Endothelial cell of umbilical vein (primary cell): Measurements from ENCODE around the gene ADARB1. TPM values are rescaled to one million over a fixed set of nuclear protein-coding genes. Genes with fewer than 3 reads are reported as not detected.

Experiments used
- BruUV-seq: library from RNA; stranded (reverse); fragments of 400-500 nt; replicated peaks from 2 replicates; lab custom pipeline; 2021; lab: Mats Ljungman, UMichigan
- CTCF ChIA-PET: fragments of 300-600, 350-600 bp; sonication (Branson Sonifier 250); formaldehyde crosslinking; loops from one replicate; lab custom pipeline; 2021; ENCODE audit warnings: antibody characterized with exemption, inconsistent platforms; lab: Charles Lee
- POLR2A ChIA-PET: fragments of 300-600, 350-600 bp; sonication (Branson Sonifier 250); formaldehyde crosslinking; loops from one replicate; lab custom pipeline; 2021; ENCODE audit warnings: antibody characterized with exemption, inconsistent platforms; lab: Charles Lee
- DNase-seq: peaks from one replicate; pipeline ENCODE4 v3.0.0-alpha.2; 2011; ENCODE audit warnings: low read depth, low spot score
- FAIRE-seq: peaks from 2 replicates; lab custom pipeline; 2011; peaks lifted over from hg19 to GRCh38; lab: Jason Lieb, UNC
- H2AFZ ChIP-seq: 2 replicates; pipeline ENCODE4 v1.6.0; 2012; ENCODE audit warnings: low read depth, low read length, control low read depth, inconsistent platforms
- H3K27ac ChIP-seq: 2 replicates; pipeline ENCODE4 v1.5.1; 2011; ENCODE audit warnings: low read depth, mild to moderate bottlenecking, control low read depth, low read length, moderate library complexity; ENCODE audit not compliant: insufficient read depth
- H3K27me3 ChIP-seq, 2 experiments: 2 replicates each; pipeline versions ENCODE4 v1.6.0 to v1.6.1; 2011; ENCODE audit warnings: low read length in 2 of 2, mixed read lengths in 1 of 2; ENCODE audit not compliant: control insufficient read depth in 2 of 2, insufficient read depth in 2 of 2
- H3K36me3 ChIP-seq, 2 experiments: 2 replicates in 1 of 2; 3 replicates in 1 of 2; pipeline ENCODE4 v1.5.1; 2011; ENCODE audit warnings: low read length in 2 of 2, mild to moderate bottlenecking in 1 of 2, moderate library complexity in 1 of 2; ENCODE audit not compliant: control insufficient read depth in 2 of 2, insufficient read depth in 2 of 2; ENCODE audit errors: extremely low read depth in 1 of 2
- H3K4me1 ChIP-seq: 3 replicates; pipeline ENCODE4 v1.5.1; 2011; ENCODE audit warnings: mild to moderate bottlenecking, low read length; ENCODE audit not compliant: control insufficient read depth, insufficient read depth; ENCODE audit errors: extremely low read depth
- H3K4me2 ChIP-seq: 2 replicates; pipeline ENCODE4 v1.6.1; 2011; ENCODE audit warnings: low read length, control low read depth, mixed read lengths; ENCODE audit not compliant: insufficient read depth
- H3K4me3 ChIP-seq, 3 experiments: fragments of 200-600 bp in 1 of 3; sonication (generic), shearing (Covaris generic) in 1 of 3; replicated peaks in 1 of 3; 2 replicates each; pipeline ENCODE4 v1.5.1; 2011 to 2016; ENCODE audit warnings: control low read depth in 3 of 3, low read length in 3 of 3, mild to moderate bottlenecking in 2 of 3, inconsistent platforms in 1 of 3, low read depth in 1 of 3, moderate library complexity in 1 of 3; ENCODE audit not compliant: insufficient read depth in 1 of 3
- H3K79me2 ChIP-seq: 2 replicates; pipeline ENCODE4 v1.6.0; 2012; ENCODE audit warnings: low read length, inconsistent platforms; ENCODE audit not compliant: control insufficient read depth, insufficient read depth
- H3K9ac ChIP-seq: replicated peaks from 2 replicates; pipeline ENCODE3; 2011; ENCODE audit warnings: low read length, control low read depth; ENCODE audit not compliant: insufficient read depth; ENCODE audit errors: extremely low read depth
- H3K9me1 ChIP-seq: replicated peaks from 3 replicates; pipeline ENCODE4 v1.6.0; 2011; ENCODE audit warnings: mild to moderate bottlenecking, low read length; ENCODE audit not compliant: control insufficient read depth, insufficient read depth; ENCODE audit errors: extremely low read depth
- H3K9me3 ChIP-seq: replicated peaks from 2 replicates; pipeline ENCODE4 v1.5.1; 2012; ENCODE audit warnings: low read length, inconsistent platforms; ENCODE audit not compliant: control insufficient read depth, insufficient read depth
- H4K20me1 ChIP-seq: replicated peaks from 2 replicates; pipeline ENCODE3; 2011; ENCODE audit warnings: mild to moderate bottlenecking, low read length; ENCODE audit not compliant: control insufficient read depth, insufficient read depth; ENCODE audit errors: extremely low read depth
- EZH2 ChIP-seq: IDR thresholded peaks from 2 replicates; pipeline ENCODE4 v1.6.1; 2012; ENCODE audit warnings: borderline replicate concordance, low read depth, mild to moderate bottlenecking, moderate library complexity, low read length, inconsistent platforms; ENCODE audit not compliant: severe bottlenecking
- FOS ChIP-seq: IDR thresholded peaks from 2 replicates; pipeline ENCODE4 v1.6.1; 2011; ENCODE audit warnings: mild to moderate bottlenecking, low read length, moderate library complexity, borderline replicate concordance; ENCODE audit not compliant: insufficient read depth
- GATA2 ChIP-seq: IDR thresholded peaks from 2 replicates; pipeline ENCODE4 v1.7.0; 2011; ENCODE audit warnings: low read depth, mild to moderate bottlenecking, moderate library complexity, mixed read lengths, low read length; ENCODE audit not compliant: insufficient read length, insufficient read depth
- JUN ChIP-seq: IDR thresholded peaks from 2 replicates; pipeline ENCODE4 v1.6.1; 2011; ENCODE audit warnings: borderline replicate concordance, low read depth; ENCODE audit not compliant: insufficient read length, insufficient read depth
- MYC ChIP-seq: IDR thresholded peaks from one replicate; pipeline ENCODE4 v1.6.1; 2011; ENCODE audit warnings: mild to moderate bottlenecking, low read depth, low read length
- POLR2A ChIP-seq: IDR thresholded peaks from 2 replicates; pipeline ENCODE4 v1.6.1; 2012; ENCODE audit warnings: low read depth, mild to moderate bottlenecking, control low read depth, low read length
- POLR2AphosphoS5 ChIP-seq: IDR thresholded peaks from 2 replicates; pipeline ENCODE4 v1.6.1; 2012; ENCODE audit warnings: low read depth, mild to moderate bottlenecking, control low read depth, low read length, moderate library complexity; ENCODE audit not compliant: insufficient read depth
- dilution Hi-C: fragments of 300-500 bp; cut with MboI; formaldehyde crosslinking; loops from one replicate; pipeline ENCODE4 v1.15.0; 2019; ENCODE audit warnings: low sequenced_read_pairs; ENCODE audit not compliant: extremely low pct_ligation_motif_present
- intact Hi-C: fragments of 100-400 bp; cut with micrococcal nuclease; formaldehyde crosslinking; loops from one replicate; pipeline ENCODE4 v1.10.0; 2022
- polyA plus RNA-seq, 4 experiments: library from polyadenylated mRNA; depleted of rRNA in 3 of 4; stranded (reverse) in 3 of 4; unstranded in 1 of 4; fragments of >200 nt; gene quantifications; 2 replicates each; pipeline versions ENCODE4 v1.2.1 to v1.2.3, GENCODE V29; 2011 to 2012; ENCODE audit warnings: missing spikeins in 1 of 4
- total RNA-seq: library from RNA; stranded (reverse); gene quantifications from 2 replicates; pipeline ENCODE4 v1.2.3, GENCODE V29; 2021
- TF ChIP-seq, protein P1 (sequence below), 2 donors: IDR thresholded peaks; 1 replicate in 1 of 2; 2 replicates in 1 of 2; pipeline ENCODE4 v1.5.1; 2011; ENCODE audit warnings: low read length in 2 of 2, mild to moderate bottlenecking in 2 of 2, moderate library complexity in 2 of 2, control low read depth in 1 of 2, inconsistent platforms in 1 of 2, low read depth in 1 of 2; ENCODE audit not compliant: insufficient read depth in 1 of 2; ENCODE audit errors: extremely low read depth in 1 of 2
- TF ChIP-seq, protein P2 (sequence below): IDR thresholded peaks from 2 replicates; pipeline ENCODE4 v1.6.1; 2011; ENCODE audit not compliant: insufficient read depth, insufficient read length

Gene ADARB1
- total and polyA plus RNA-seq, 2 donors (not counting 3 experiments of a cell fraction or from before 2014, with no cell fraction given), result 32.5 to 54.3 TPM

DNA sequence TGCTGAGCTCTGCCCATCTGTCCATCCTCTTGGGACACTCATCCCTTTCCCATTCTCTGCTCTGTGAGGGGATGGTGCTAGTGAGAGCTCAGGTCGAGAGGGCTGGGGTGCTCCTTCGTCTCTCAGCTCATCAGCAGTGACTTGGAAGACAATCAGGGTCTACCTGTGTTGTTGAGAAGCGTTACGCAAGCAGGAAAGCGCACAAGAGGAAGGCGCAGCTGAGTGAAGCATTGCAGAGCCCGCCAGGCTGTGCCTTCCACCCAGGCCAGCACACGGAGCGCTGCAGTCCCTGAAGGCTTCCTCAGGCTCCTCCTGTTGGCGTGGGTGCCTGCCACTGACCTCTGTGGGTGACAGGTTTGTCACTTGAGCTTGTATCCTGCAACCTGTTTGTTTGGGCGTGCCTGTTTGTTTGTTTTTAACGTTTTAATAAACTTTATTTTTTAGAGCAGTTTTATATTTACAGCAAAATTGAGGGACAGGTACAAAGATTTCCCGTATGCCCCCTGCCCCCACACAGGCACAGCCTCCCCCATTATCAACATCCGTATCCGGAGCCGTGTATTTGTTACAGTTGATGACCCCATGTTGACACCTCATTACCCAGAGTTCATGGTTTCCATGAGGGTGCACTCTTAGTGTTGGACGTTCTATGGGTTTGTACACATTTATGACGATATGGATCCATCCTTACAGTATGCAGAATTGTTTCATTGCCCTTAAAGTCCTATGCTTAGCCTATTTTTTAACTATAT, 36.7 kb downstream of the ADARB1 start:
- dilution Hi-C loops (no loop called here), intact Hi-C loops (loop anchor here (1.0 kb wide), 1 partner anchor 9 kb away; no protein-coding TSS in a partner anchor)
- Histone ChIP-seq H3K4me1 (peaks cover 31% of the 10 kb centered on the region), H3K27me3 (no peaks in the 10 kb centered on the region), H3K36me3 (no peaks in the 10 kb centered on the region), H2AFZ (no peak overlapping the region), H3K4me2 (no peak overlapping the region), H3K27ac (no peak overlapping the region), H3K9ac (no peak overlapping the region), H3K4me3 (no peak overlapping the region), H3K9me3 (no peaks in the 10 kb centered on the region), H4K20me1 (no peaks in the 10 kb centered on the region), H3K9me1 (no peaks in the 10 kb centered on the region), H3K79me2 (peaks cover 25% of the 10 kb centered on the region)
- ChIA-PET CTCF (interaction anchor here (1.1 to 1.6 kb wide), 4 partner anchors 17 to 32 kb away, joined by 4 to 15 read pairs (median 6); no protein-coding TSS in a partner anchor), POLR2A (no interaction called here)
- no TSS peak for BruUV-seq
- FAIRE-seq (peak; percentile 31), DNase-seq (no peak)
- TF ChIP-seq POLR2A (no peak), POLR2AphosphoS5 (no peak), JUN (no peak), GATA2 (no peak), FOS (no peak), MYC (no peak), EZH2 (no peak)
- TF ChIP-seq, protein P1, sequence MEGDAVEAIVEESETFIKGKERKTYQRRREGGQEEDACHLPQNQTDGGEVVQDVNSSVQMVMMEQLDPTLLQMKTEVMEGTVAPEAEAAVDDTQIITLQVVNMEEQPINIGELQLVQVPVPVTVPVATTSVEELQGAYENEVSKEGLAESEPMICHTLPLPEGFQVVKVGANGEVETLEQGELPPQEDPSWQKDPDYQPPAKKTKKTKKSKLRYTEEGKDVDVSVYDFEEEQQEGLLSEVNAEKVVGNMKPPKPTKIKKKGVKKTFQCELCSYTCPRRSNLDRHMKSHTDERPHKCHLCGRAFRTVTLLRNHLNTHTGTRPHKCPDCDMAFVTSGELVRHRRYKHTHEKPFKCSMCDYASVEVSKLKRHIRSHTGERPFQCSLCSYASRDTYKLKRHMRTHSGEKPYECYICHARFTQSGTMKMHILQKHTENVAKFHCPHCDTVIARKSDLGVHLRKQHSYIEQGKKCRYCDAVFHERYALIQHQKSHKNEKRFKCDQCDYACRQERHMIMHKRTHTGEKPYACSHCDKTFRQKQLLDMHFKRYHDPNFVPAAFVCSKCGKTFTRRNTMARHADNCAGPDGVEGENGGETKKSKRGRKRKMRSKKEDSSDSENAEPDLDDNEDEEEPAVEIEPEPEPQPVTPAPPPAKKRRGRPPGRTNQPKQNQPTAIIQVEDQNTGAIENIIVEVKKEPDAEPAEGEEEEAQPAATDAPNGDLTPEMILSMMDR (IDR thresholded peaks at IDR 0.05; ENCODE audit: extremely low read depth in 1 of 2, insufficient read depth in 1 of 2, low read depth in 1 of 2, low read length in 2 of 2), result no peak
- TF ChIP-seq, protein P2, sequence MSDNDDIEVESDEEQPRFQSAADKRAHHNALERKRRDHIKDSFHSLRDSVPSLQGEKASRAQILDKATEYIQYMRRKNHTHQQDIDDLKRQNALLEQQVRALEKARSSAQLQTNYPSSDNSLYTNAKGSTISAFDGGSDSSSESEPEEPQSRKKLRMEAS, result no peak
